Measurements from ENCODE around the gene EVA1C.
"Not testable (repeated sequence)": the region's sequence is repeated elsewhere in the genome, so short reads cannot be mapped to it uniquely, and the experiment has no call there.

EVA1C gene

GRCh38 chr21:32412162-32413014 lies at the start of gene EVA1C:
Gene EVA1C, plus strand, starts transcription at chr21:32412706. Its CDS starts 148 bp downstream, at chr21:32412854.
- no peak for DNase-seq (ENCODE audit: low spot score)

- DNase-seq (ENCODE audit: low spot score) = peak; percentile 73
These were observed 48.1 kb upstream of the EVA1C start for GRCh38 chr21:32364387-32364786.

- DNase-seq (ENCODE audit: low spot score) = no peak
These were observed 47.7 kb upstream of the EVA1C start for GRCh38 chr21:32364796-32365195.

- DNase-seq (ENCODE audit: low spot score) = no peak
These were observed 46.3 kb upstream of the EVA1C start for GRCh38 chr21:32366191-32366590.

- DNase-seq (ENCODE audit: low spot score) = no peak
These were observed 45.3 kb upstream of the EVA1C start for GRCh38 chr21:32367158-32367557.

GRCh38 chr21:32368386-32368785 lies 44.1 kb upstream of the EVA1C start:
- no peak for DNase-seq (ENCODE audit: low spot score)

GRCh38 chr21:32368961-32369360 lies 43.5 kb upstream of the EVA1C start:
- not testable (repeated sequence) for DNase-seq (ENCODE audit: low spot score)

- DNase-seq (ENCODE audit: low spot score) = no peak
These were observed 41.3 kb upstream of the EVA1C start for GRCh38 chr21:32370998-32371766.

GRCh38 chr21:32371913-32372314 lies 40.6 kb upstream of the EVA1C start:
- no peak for DNase-seq (ENCODE audit: low spot score)

- no peak for DNase-seq (ENCODE audit: low spot score)
These were observed 39.8 kb upstream of the EVA1C start for GRCh38 chr21:32372755-32373154.

- DNase-seq (ENCODE audit: low spot score) = no peak
These were observed 35.0 kb upstream of the EVA1C start for GRCh38 chr21:32377506-32377905.

- no peak for DNase-seq (ENCODE audit: low spot score)
These were observed 34.5 kb upstream of the EVA1C start for GRCh38 chr21:32377991-32378390.

- no peak for DNase-seq (ENCODE audit: low spot score)
These were observed 33.5 kb upstream of the EVA1C start for GRCh38 chr21:32378956-32379355.

- DNase-seq (ENCODE audit: low spot score) = no peak
These were observed 31.6 kb upstream of the EVA1C start for GRCh38 chr21:32380940-32381339.

- no peak for DNase-seq (ENCODE audit: low spot score)
These were observed 30.9 kb upstream of the EVA1C start for GRCh38 chr21:32381571-32381970.

GRCh38 chr21:32382108-32382644 lies 30.3 kb upstream of the EVA1C start:
- no peak for DNase-seq (ENCODE audit: low spot score)

- DNase-seq (ENCODE audit: low spot score) = no peak
These were observed 28.7 kb upstream of the EVA1C start for GRCh38 chr21:32383812-32384211.

GRCh38 chr21:32386195-32386870 lies 26.2 kb upstream of the EVA1C start:
- DNase-seq (ENCODE audit: low spot score) = no peak

- DNase-seq (ENCODE audit: low spot score) = no peak
These were observed 25.4 kb upstream of the EVA1C start for GRCh38 chr21:32387151-32387550.

- no peak for DNase-seq (ENCODE audit: low spot score)
These were observed 24.2 kb upstream of the EVA1C start for GRCh38 chr21:32388306-32388705.

GRCh38 chr21:32389337-32390015 lies 23.0 kb upstream of the EVA1C start:
- no peak for DNase-seq (ENCODE audit: low spot score)
